DOHH2 (cell line): ENCODE measurements around the gene PICK1.

ENCODE experiments used
- CTCF ChIP-seq: fragments of 200-600 bp; sonication (generic); IDR thresholded peaks from one replicate; pipeline ENCODE4 v1.5.1; 2014; ENCODE audit warnings: antibody characterized with exemption, mild to moderate bottlenecking, low read depth, low read length; ENCODE audit not compliant: poor library complexity, severe bottlenecking
- EZH2phosphoT487 ChIP-seq: fragments of 200-600 bp; sonication (generic); IDR thresholded peaks from 2 replicates; pipeline ENCODE4 v1.6.1; 2017; ENCODE audit warnings: borderline replicate concordance, mild to moderate bottlenecking, antibody characterized with exemption, low read length, moderate library complexity, mixed read lengths

GRCh38 chr22:38089474-38089851 lies 32.3 kb downstream of the PICK1 start:
- no peak for TF ChIP-seq CTCF
- no peak for TF ChIP-seq EZH2phosphoT487
